Trophoblast cell (in vitro differentiated cells and primary cell): Measurements from ENCODE around the gene LKAAEAR1.

Experiments
- DNase-seq, 2 donors: peaks; one replicate each; pipeline ENCODE4 v3.0.0-alpha.2; 2016
- H2AFZ ChIP-seq: 2 replicates; pipeline ENCODE4 v1.6.1; 2013; ENCODE audit warnings: low read length, moderate library complexity, mild to moderate bottlenecking; ENCODE audit not compliant: insufficient read depth, poor library complexity
- H2AK5ac ChIP-seq: 2 replicates; pipeline ENCODE4 v1.6.1; 2013; ENCODE audit warnings: mild to moderate bottlenecking, low read length
- H2BK120ac ChIP-seq: 2 replicates; pipeline ENCODE4 v1.6.1; 2013; ENCODE audit warnings: low read length, mild to moderate bottlenecking, moderate library complexity; ENCODE audit not compliant: insufficient read depth, poor library complexity
- H2BK12ac ChIP-seq: 2 replicates; pipeline ENCODE4 v1.6.1; 2013; ENCODE audit warnings: mild to moderate bottlenecking, low read length, moderate library complexity
- H2BK5ac ChIP-seq: 2 replicates; pipeline ENCODE4 v1.6.1; 2013; ENCODE audit warnings: low read length, low read depth, moderate library complexity, mild to moderate bottlenecking; ENCODE audit not compliant: poor library complexity
- H3K14ac ChIP-seq: 2 replicates; pipeline ENCODE4 v1.6.1; 2013; ENCODE audit warnings: mild to moderate bottlenecking, low read length
- H3K18ac ChIP-seq: 2 replicates; pipeline ENCODE4 v1.6.1; 2013; ENCODE audit warnings: mild to moderate bottlenecking, low read length
- H3K23ac ChIP-seq: 2 replicates; pipeline ENCODE4 v1.6.1; 2013; ENCODE audit warnings: low read length
- H3K27ac ChIP-seq: 2 replicates; pipeline ENCODE4 v1.5.1; 2013; ENCODE audit warnings: low read depth, mild to moderate bottlenecking, inconsistent platforms, low read length, moderate library complexity
- H3K27me3 ChIP-seq: 2 replicates; pipeline ENCODE4 v1.6.1; 2013; ENCODE audit warnings: inconsistent platforms, mild to moderate bottlenecking, low read length, moderate library complexity; ENCODE audit not compliant: insufficient read depth
- H3K36me3 ChIP-seq, 2 experiments: 1 replicate in 1 of 2; 2 replicates in 1 of 2; pipeline ENCODE4 v1.6.1; 2013; ENCODE audit warnings: low read length in 2 of 2, mild to moderate bottlenecking in 2 of 2, moderate library complexity in 1 of 2; ENCODE audit not compliant: insufficient read depth in 2 of 2, control insufficient read depth in 1 of 2
- H3K4ac ChIP-seq: 2 replicates; pipeline ENCODE4 v1.6.1; 2013; ENCODE audit warnings: low read depth, mild to moderate bottlenecking, low read length, moderate library complexity
- H3K4me1 ChIP-seq, 2 experiments: 1 replicate in 1 of 2; 2 replicates in 1 of 2; pipeline ENCODE4 v1.6.1; 2013; ENCODE audit warnings: low read length in 2 of 2, mild to moderate bottlenecking in 2 of 2, moderate library complexity in 1 of 2; ENCODE audit not compliant: insufficient read depth in 2 of 2, control insufficient read depth in 1 of 2
- H3K4me2 ChIP-seq: 2 replicates; pipeline ENCODE4 v1.6.1; 2013; ENCODE audit warnings: inconsistent platforms, mild to moderate bottlenecking, low read length, moderate library complexity
- H3K4me3 ChIP-seq: 2 replicates; pipeline ENCODE4 v1.5.1; 2013; ENCODE audit warnings: mild to moderate bottlenecking, low read depth, low read length, inconsistent platforms
- H3K79me1 ChIP-seq: one replicate; pipeline ENCODE4 v1.6.1; 2013; ENCODE audit warnings: low read length
- H3K79me2 ChIP-seq: 2 replicates; pipeline ENCODE4 v1.6.1; 2013; ENCODE audit warnings: low read length, mild to moderate bottlenecking; ENCODE audit not compliant: control insufficient read depth, insufficient read depth, poor library complexity
- H3K9ac ChIP-seq: 2 replicates; pipeline ENCODE4 v1.6.1; 2013; ENCODE audit warnings: mild to moderate bottlenecking, low read length
- H3K9me3 ChIP-seq: 2 replicates; pipeline ENCODE4 v1.6.1; 2013; ENCODE audit warnings: low read depth, mild to moderate bottlenecking, control low read depth, inconsistent platforms, low read length; ENCODE audit not compliant: insufficient read depth
- H4K12ac ChIP-seq: 2 replicates; pipeline ENCODE4 v1.6.1; 2013; ENCODE audit warnings: low read depth, mild to moderate bottlenecking, low read length, moderate library complexity
- H4K8ac ChIP-seq: 2 replicates; pipeline ENCODE4 v1.6.1; 2013; ENCODE audit warnings: low read depth, mild to moderate bottlenecking, low read length, moderate library complexity
- H4K91ac ChIP-seq: one replicate; pipeline ENCODE4 v1.6.1; 2013; ENCODE audit warnings: low read depth, mild to moderate bottlenecking, low read length, moderate library complexity
- WGBS: extraction: QIAGEN DNeasy Blood & Tissue Kit; methylation state at CpG from one replicate; pipeline ENCODE4 v1.1.7; 2013; ENCODE audit warnings: missing lambda C conversion rate; ENCODE audit not compliant: insufficient read length, insufficient coverage; ENCODE audit errors: extremely low coverage; 5-methylcytosine and 5-hydroxymethylcytosine counted together

The LKAAEAR1 gene

DNA sequence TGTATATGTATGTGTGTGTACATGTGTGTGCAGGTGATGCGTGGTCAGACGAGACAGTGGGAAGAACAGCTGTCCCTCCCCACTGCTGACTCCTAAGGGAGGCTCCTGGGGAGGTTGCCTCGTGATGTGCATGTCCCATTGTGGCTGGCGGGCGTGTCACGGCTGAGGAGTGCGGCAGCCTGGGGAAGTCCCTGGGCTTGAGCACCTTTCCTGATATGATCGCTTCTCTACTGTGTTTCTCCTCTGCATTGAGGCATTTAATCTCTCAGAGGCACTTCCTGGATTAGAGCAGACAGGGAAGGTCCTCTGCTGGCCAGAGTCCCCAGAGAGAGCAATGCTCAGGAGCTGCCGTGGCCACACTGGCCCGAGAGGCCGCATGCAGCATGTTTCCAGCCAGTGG lies 11.7 kb upstream of the LKAAEAR1 start:
- Histone ChIP-seq H3K23ac (no peak overlapping the region), H3K14ac (no peak overlapping the region), H4K8ac (no peak overlapping the region), H3K4me3 (no peak overlapping the region), H2BK12ac (no peak overlapping the region), H3K4ac (no peak overlapping the region), H2BK5ac (no peak overlapping the region), H3K4me1 (no peaks in the 10 kb centered on the region), H3K18ac (no peak overlapping the region), H3K79me2 (no peaks in the 10 kb centered on the region), H3K36me3 (no peaks in the 10 kb centered on the region), H2BK120ac (no peak overlapping the region), H3K9ac (no peak overlapping the region), H4K12ac (no peak overlapping the region), H3K27me3 (no peaks in the 10 kb centered on the region), H3K4me2 (no peak overlapping the region), H3K9me3 (peaks cover 11% of the 10 kb centered on the region), H3K79me1 (no peaks in the 10 kb centered on the region), H3K27ac (no peak overlapping the region), H2AK5ac (no peak overlapping the region), H2AFZ (no peak overlapping the region), H4K91ac (no peak overlapping the region)
- no peak for DNase-seq
- WGBS: no CpG with 5 or more reads among the region's 11 CpGs

DNA sequence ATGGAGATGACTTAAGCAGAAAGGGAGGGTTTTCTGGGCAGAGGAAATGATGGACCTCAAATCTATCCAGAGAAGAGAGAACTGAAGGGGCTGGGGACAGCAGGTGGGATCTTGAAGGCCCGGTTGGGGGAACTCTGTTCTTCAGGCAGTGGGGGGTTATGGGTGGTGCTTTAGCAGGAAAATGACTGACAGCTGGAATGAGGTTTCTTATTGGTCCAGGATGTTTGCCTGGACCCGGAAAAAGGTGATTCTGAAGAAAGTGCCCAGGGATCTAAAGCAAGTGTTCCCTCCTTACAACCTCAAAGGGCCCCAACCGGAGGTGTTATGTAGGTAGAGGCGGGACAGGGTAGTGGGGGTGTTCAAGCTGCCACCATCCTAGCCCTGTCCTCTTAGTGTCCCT lies 11.3 kb upstream of the LKAAEAR1 start:
- Histone ChIP-seq H2BK120ac (no peak overlapping the region), H3K27me3 (no peaks in the 10 kb centered on the region), H3K4me2 (no peak overlapping the region)

DNA sequence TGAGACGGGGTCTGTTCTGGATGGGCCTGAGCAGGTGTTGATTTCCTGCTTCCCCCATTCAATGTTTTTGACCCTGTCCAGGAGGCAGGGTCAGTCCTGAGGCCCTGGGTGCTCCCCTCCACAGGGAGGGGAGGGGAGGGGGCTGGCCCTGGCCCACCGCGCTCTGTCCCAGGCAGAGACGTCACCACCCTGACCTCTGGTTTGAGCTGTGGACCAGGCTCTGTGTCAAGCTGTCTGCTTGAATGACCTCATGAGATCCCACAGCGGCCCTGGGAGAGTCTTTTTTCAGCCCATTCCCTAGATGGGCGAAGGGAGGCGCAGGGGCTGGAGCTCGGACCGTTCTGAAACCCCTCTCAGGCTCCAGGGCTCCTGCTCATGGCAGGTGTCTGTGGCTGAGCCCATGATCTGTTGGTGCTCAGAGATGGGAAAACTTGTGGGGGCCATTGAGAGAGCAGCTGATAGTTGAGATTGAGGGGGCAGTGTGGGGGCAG lies 8.9 kb upstream of the LKAAEAR1 start:
- Histone ChIP-seq H2AFZ (no peak overlapping the region), H2AK5ac (no peak overlapping the region), H4K8ac (no peak overlapping the region), H3K9me3 (peaks cover 6% of the 10 kb centered on the region), H4K12ac (no peak overlapping the region), H3K27me3 (no peaks in the 10 kb centered on the region), H3K4ac (no peak overlapping the region), H2BK120ac (no peak overlapping the region), H4K91ac (no peak overlapping the region), H3K4me3 (no peak overlapping the region), H3K14ac (no peak overlapping the region), H3K23ac (no peak overlapping the region), H3K36me3 (no peaks in the 10 kb centered on the region), H3K79me1 (no peaks in the 10 kb centered on the region), H3K4me1 (no peaks in the 10 kb centered on the region), H2BK5ac (no peak overlapping the region), H2BK12ac (no peak overlapping the region), H3K9ac (no peak overlapping the region), H3K18ac (no peak overlapping the region), H3K27ac (no peak overlapping the region), H3K79me2 (no peaks in the 10 kb centered on the region), H3K4me2 (no peak overlapping the region)
- WGBS: no CpG with 5 or more reads among the region's 9 CpGs
- peak in 1 of 2 donors; percentile 25 for DNase-seq

More for the DNA sequence above, 11.3 kb upstream of the LKAAEAR1 start:
- Histone ChIP-seq H4K8ac (no peak overlapping the region), H3K23ac (no peak overlapping the region), H3K4me3 (no peak overlapping the region), H2AFZ (no peak overlapping the region), H3K9ac (no peak overlapping the region), H3K18ac (no peak overlapping the region), H2BK5ac (no peak overlapping the region), H3K79me2 (no peaks in the 10 kb centered on the region), H3K14ac (no peak overlapping the region), H3K4ac (no peak overlapping the region), H2AK5ac (no peak overlapping the region), H3K9me3 (peaks cover 11% of the 10 kb centered on the region), H3K79me1 (no peaks in the 10 kb centered on the region), H4K12ac (no peak overlapping the region), H3K27ac (no peak overlapping the region), H2BK12ac (no peak overlapping the region), H3K36me3 (no peaks in the 10 kb centered on the region), H4K91ac (no peak overlapping the region), H3K4me1 (no peaks in the 10 kb centered on the region)
- DNase-seq: no peak
- no CpG with 5 or more reads among the region's 4 CpGs for WGBS

DNA sequence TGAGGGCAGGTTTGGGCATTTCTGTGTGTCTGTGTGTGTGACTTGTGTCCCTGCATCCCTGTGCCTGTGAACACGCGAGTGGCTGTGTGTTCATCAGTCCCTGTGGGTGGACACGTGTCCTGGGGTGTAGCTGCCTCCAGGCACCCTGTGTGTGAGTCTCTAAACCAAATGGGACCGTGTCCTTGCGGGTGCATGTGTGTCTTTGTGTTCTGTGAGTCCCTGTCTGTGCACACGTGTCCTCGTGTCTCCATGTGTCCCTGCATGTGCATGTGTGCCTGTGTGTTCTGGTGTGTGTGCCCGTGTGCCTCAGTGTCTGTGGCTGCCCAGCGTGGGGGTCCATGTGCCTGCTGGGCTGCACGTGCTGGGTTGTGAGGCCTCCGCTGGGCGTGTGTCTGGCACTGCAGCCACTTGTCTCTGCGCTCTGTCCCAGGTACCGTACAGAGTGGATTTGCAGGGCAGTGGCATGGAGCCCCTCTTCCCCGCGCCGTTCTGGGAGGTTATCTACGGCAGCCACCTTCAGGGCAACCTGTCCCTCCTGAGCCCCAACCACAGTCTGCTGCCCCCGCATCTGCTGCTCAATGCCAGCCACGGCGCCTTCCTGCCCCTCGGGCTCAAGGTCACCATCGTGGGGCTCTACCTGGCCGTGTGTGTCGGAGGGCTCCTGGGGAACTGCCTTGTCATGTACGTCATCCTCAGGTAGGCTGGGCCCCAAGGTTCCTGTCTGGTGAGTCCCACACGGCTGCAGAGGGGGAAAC lies 8.2 kb upstream of the LKAAEAR1 start:
- Histone ChIP-seq H4K91ac (no peak overlapping the region), H3K27me3 (no peaks in the 10 kb centered on the region), H3K4me1 (no peaks in the 10 kb centered on the region), H2BK120ac (no peak overlapping the region), H3K9me3 (peaks cover 12% of the 10 kb centered on the region), H2AFZ (no peak overlapping the region), H4K12ac (no peak overlapping the region), H3K79me1 (no peaks in the 10 kb centered on the region), H3K79me2 (no peaks in the 10 kb centered on the region), H3K14ac (no peak overlapping the region), H2BK5ac (no peak overlapping the region), H3K27ac (no peak overlapping the region), H2BK12ac (no peak overlapping the region), H3K4ac (no peak overlapping the region), H3K23ac (no peak overlapping the region), H3K36me3 (no peaks in the 10 kb centered on the region), H3K4me2 (no peak overlapping the region), H3K4me3 (peak overlapping the region; percentile 13), H3K9ac (no peak overlapping the region), H4K8ac (no peak overlapping the region), H2AK5ac (no peak overlapping the region), H3K18ac (no peak overlapping the region)
- DNase-seq: no peak
- no CpG with 5 or more reads among the region's 27 CpGs for WGBS
